CD14-positive monocyte (primary cell): ENCODE results near the gene TMC6. TPM values are rescaled to one million over a fixed set of nuclear protein-coding genes. Genes with fewer than 3 reads are reported as not detected.

Source experiments
- DNase-seq, 3 donors: peaks; one replicate each; pipeline ENCODE4 v3.0.0-alpha.2; 2011 to 2022
- H2AFZ ChIP-seq: 2 replicates; pipeline ENCODE4 v1.6.0; 2012; ENCODE audit warnings: mild to moderate bottlenecking, low read depth, low read length, inconsistent platforms; ENCODE audit not compliant: insufficient read depth, poor library complexity, severe bottlenecking
- H3K27ac ChIP-seq, 2 donors: 1 replicate in 1 of 2; 2 replicates in 1 of 2; pipeline ENCODE4 v1.5.1; 2012 to 2013; ENCODE audit warnings: low read length in 2 of 2, control low read depth in 1 of 2, inconsistent platforms in 1 of 2, low read depth in 1 of 2, mild to moderate bottlenecking in 1 of 2
- H3K27me3 ChIP-seq, 2 donors: one replicate each; pipeline versions ENCODE4 v1.6.0 to v1.6.1; 2011 to 2013; ENCODE audit warnings: low read length in 2 of 2; ENCODE audit not compliant: control insufficient read depth in 2 of 2, insufficient read depth in 2 of 2
- H3K36me3 ChIP-seq, 2 donors: replicated peaks in 1 of 2; 1 replicate in 1 of 2; 2 replicates in 1 of 2; pipeline versions ENCODE4 v1.5.1 to v1.6.1; 2012 to 2013; ENCODE audit warnings: low read length in 2 of 2, control low read depth in 1 of 2, inconsistent platforms in 1 of 2, mild to moderate bottlenecking in 1 of 2; ENCODE audit not compliant: insufficient read depth in 2 of 2, control insufficient read depth in 1 of 2
- H3K4me1 ChIP-seq, 2 donors: 1 replicate in 1 of 2; 2 replicates in 1 of 2; pipeline versions ENCODE4 v1.5.1 to v1.6.1; 2012 to 2013; ENCODE audit warnings: low read length in 2 of 2, control low read depth in 1 of 2, inconsistent platforms in 1 of 2, mild to moderate bottlenecking in 1 of 2, moderate library complexity in 1 of 2; ENCODE audit not compliant: insufficient read depth in 2 of 2, control insufficient read depth in 1 of 2
- H3K4me2 ChIP-seq: replicated peaks from 2 replicates; pipeline ENCODE3; 2012; ENCODE audit warnings: low read length, moderate library complexity, mild to moderate bottlenecking; ENCODE audit not compliant: poor library complexity, severe bottlenecking; ENCODE audit errors: extremely low read depth
- H3K4me3 ChIP-seq, 3 experiments: fragments of 200-600 bp in 1 of 3; sonication (generic) in 1 of 3; replicated peaks in 1 of 3; 1 replicate in 2 of 3; 2 replicates in 1 of 3; pipeline ENCODE4 v1.5.1; 2011 to 2013; ENCODE audit warnings: low read length in 3 of 3, mild to moderate bottlenecking in 3 of 3, control low read depth in 2 of 3, low read depth in 2 of 3, inconsistent platforms in 1 of 3, moderate library complexity in 1 of 3
- H3K79me2 ChIP-seq: 2 replicates; pipeline ENCODE4 v1.6.0; 2012; ENCODE audit warnings: mild to moderate bottlenecking, control low read depth, inconsistent platforms, low read length, moderate library complexity; ENCODE audit not compliant: insufficient read depth
- H3K9ac ChIP-seq: 2 replicates; pipeline ENCODE4 v1.6.0; 2017; ENCODE audit warnings: low read length, mild to moderate bottlenecking; ENCODE audit not compliant: insufficient read depth, poor library complexity, severe bottlenecking
- H3K9me3 ChIP-seq, 2 donors: replicated peaks in 1 of 2; 1 replicate in 1 of 2; 2 replicates in 1 of 2; pipeline versions ENCODE4 v1.5.1 to v1.6.1; 2012 to 2013; ENCODE audit warnings: low read length in 2 of 2, control low read depth in 1 of 2; ENCODE audit not compliant: control insufficient read depth in 1 of 2, insufficient read depth in 1 of 2
- H4K20me1 ChIP-seq: 2 replicates; pipeline ENCODE4 v1.6.0; 2012; ENCODE audit warnings: mild to moderate bottlenecking, low read length, control low read depth, moderate library complexity; ENCODE audit not compliant: insufficient read depth
- H3K27ac Mint-ChIP-seq, 7 donors: one replicate each; pipeline ENCODE4 v1.8.0; 2020; ENCODE audit warnings: mild to moderate bottlenecking in 7 of 7, mixed read lengths in 7 of 7, moderate library complexity in 6 of 7, inconsistent platforms in 2 of 7
- H3K27me3 Mint-ChIP-seq, 3 donors: one replicate each; pipeline ENCODE4 v1.8.0; 2021 to 2022; ENCODE audit warnings: low read depth in 3 of 3, mild to moderate bottlenecking in 3 of 3, mixed read lengths in 3 of 3, moderate library complexity in 3 of 3, inconsistent platforms in 1 of 3
- H3K36me3 Mint-ChIP-seq, 2 donors: one replicate each; pipeline ENCODE4 v1.8.0; 2020; ENCODE audit warnings: mixed read lengths in 2 of 2, inconsistent platforms in 1 of 2, mild to moderate bottlenecking in 1 of 2
- H3K4me1 Mint-ChIP-seq: one replicate; pipeline ENCODE4 v1.8.0; 2020; ENCODE audit warnings: mild to moderate bottlenecking, mixed read lengths
- H3K4me3 Mint-ChIP-seq, 2 donors: one replicate each; pipeline ENCODE4 v1.8.0; 2020; ENCODE audit warnings: mild to moderate bottlenecking in 2 of 2, mixed read lengths in 2 of 2, moderate library complexity in 1 of 2
- H3K9me3 Mint-ChIP-seq, 7 donors: one replicate each; pipeline ENCODE4 v1.8.0; 2020 to 2022; ENCODE audit warnings: mixed read lengths in 7 of 7, mild to moderate bottlenecking in 6 of 7, moderate library complexity in 6 of 7, inconsistent platforms in 2 of 7
- WGBS: methylation state at CpG from one replicate; pipeline ENCODE4 v1.1.5; 2013; ENCODE audit warnings: missing lambda C conversion rate; ENCODE audit not compliant: insufficient coverage; 5-methylcytosine and 5-hydroxymethylcytosine counted together
- intact Hi-C, 2 donors: fragments of 100-400 bp; cut with micrococcal nuclease; formaldehyde crosslinking; loops; one replicate each; pipeline versions ENCODE4 v1.15.0 to v1.15.1; 2023
- polyA plus RNA-seq, 3 donors: library from polyadenylated mRNA; depleted of rRNA in 1 of 3; unstranded in 2 of 3; stranded (reverse) in 1 of 3; fragments of 300-500 nt in 2 of 3; fragments of >200 nt in 1 of 3; fragmentation: Illumina TruSeq in 2 of 3; gene quantifications; 1 replicate in 2 of 3; 2 replicates in 1 of 3; pipeline ENCODE4 v1.2.3, GENCODE V29; 2012 to 2021
- TF ChIP-seq, protein P1 (sequence below): fragments of 200-600 bp; IDR thresholded peaks from one replicate; pipeline ENCODE4 v1.8.0; 2022; ENCODE audit warnings: antibody characterized with exemption, mild to moderate bottlenecking

Gene TMC6
- polyA plus RNA-seq, 3 donors, result 60.1 to 107 (median 79.2) TPM

DNA sequence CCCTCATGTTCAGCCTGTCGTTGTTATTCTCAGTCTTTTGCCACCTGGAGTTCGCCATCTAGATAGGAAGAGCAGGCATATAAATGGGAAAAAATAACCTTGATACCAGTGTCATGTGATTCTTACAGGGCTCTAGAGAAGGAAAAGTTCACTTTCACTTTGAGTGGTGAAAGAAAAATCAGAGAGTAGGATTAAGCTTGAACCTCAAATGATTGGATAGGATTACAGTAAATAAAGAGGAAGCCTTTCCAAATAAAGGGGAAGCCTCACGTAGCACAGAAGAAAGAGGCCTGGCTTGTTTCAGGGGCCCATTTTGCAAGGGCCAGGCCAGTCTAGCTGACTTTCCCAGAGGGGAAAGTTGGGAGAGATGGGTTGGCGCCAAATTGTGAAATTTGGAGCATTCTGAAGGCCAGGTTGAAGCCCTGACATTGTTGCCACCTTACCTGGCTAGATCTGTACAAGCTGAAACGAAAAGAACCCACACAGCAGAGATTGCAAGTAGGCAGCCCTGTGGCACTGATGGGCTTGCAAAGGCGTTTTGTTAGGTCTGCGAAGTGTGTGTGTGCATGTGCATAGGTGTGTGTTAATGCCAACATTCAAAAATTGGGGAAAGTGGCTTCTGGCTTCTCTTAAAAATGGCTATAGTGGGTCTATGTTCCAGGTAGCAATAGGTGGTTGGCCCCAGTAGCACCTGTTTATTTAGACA, 38.8 kb downstream of the TMC6 start:
- peak overlapping the region; percentile 41 to 88 (median 81) for H3K27ac Mint-ChIP-seq
- DNase-seq, result peak; percentile 30 to 41 (median 38)
- intact Hi-C loops, result no loop called here
- peaks cover 9 to 10% of the 10 kb centered on the region in 2 donors for H3K4me1 ChIP-seq
- TF ChIP-seq, protein P1, sequence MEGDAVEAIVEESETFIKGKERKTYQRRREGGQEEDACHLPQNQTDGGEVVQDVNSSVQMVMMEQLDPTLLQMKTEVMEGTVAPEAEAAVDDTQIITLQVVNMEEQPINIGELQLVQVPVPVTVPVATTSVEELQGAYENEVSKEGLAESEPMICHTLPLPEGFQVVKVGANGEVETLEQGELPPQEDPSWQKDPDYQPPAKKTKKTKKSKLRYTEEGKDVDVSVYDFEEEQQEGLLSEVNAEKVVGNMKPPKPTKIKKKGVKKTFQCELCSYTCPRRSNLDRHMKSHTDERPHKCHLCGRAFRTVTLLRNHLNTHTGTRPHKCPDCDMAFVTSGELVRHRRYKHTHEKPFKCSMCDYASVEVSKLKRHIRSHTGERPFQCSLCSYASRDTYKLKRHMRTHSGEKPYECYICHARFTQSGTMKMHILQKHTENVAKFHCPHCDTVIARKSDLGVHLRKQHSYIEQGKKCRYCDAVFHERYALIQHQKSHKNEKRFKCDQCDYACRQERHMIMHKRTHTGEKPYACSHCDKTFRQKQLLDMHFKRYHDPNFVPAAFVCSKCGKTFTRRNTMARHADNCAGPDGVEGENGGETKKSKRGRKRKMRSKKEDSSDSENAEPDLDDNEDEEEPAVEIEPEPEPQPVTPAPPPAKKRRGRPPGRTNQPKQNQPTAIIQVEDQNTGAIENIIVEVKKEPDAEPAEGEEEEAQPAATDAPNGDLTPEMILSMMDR, result no peak
- no peak overlapping the region for H3K9ac ChIP-seq
- H3K27ac ChIP-seq, result peak overlapping the region in 1 of 2 donors; percentile 67
- H3K4me1 Mint-ChIP-seq, result peaks cover 11% of the 10 kb centered on the region
- peaks cover 0 to 2% (median 0%) of the 10 kb centered on the region in 7 donors for H3K9me3 Mint-ChIP-seq
- WGBS, result 57% methylated on average over 7 of the region's 7 CpGs
- H3K79me2 ChIP-seq, result no peaks in the 10 kb centered on the region
- H3K27me3 ChIP-seq, result no peaks in the 10 kb centered on the region
- H4K20me1 ChIP-seq, result no peaks in the 10 kb centered on the region
- peaks cover 0 to 2% (median under 1%) of the 10 kb centered on the region in 3 donors for H3K27me3 Mint-ChIP-seq
- H3K36me3 ChIP-seq, result peaks cover 45 to 85% of the 10 kb centered on the region in 2 donors
- no peaks in the 10 kb centered on the region for H3K9me3 ChIP-seq
- peak overlapping the region; percentile 36 for H3K4me2 ChIP-seq
- peak overlapping the region; percentile 25 to 75 for H3K4me3 Mint-ChIP-seq
- peak overlapping the region in 1 of 3 experiments; percentile 37 for H3K4me3 ChIP-seq
- peaks cover 60 to 76% of the 10 kb centered on the region in 2 donors for H3K36me3 Mint-ChIP-seq
- peak overlapping the region; percentile 66 for H2AFZ ChIP-seq

DNA sequence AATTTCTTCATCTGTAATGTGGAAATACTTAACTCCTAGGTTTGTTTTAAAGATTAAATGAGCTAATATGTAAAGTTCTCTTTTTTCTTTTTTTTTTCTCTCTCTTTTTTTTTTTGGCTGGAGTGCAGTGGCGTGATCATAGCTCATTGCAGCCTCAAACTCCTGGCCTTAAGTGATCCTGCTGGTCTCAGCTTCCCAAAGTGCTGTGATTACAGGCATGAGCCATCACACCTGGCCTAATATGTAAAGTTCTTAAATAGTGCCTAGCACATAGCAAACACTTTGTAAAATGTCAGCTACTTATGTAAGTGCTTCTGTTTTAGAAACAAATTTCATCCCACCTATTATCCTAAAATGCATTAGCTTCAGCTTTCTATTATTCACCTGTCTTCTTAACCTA, 40.0 kb downstream of the TMC6 start:
- peaks cover 0 to 2% (median 0%) of the 10 kb centered on the region in 7 donors for H3K9me3 Mint-ChIP-seq
- DNase-seq, result no peak
- H3K27me3 Mint-ChIP-seq, result peaks cover 0 to 1% (median 0%) of the 10 kb centered on the region in 3 donors
- H3K4me3 ChIP-seq, result no peak overlapping the region
- WGBS, result no CpG with 5 or more reads among the region's 1 CpG
- peaks cover 9 to 10% of the 10 kb centered on the region in 2 donors for H3K4me1 ChIP-seq
- peaks cover 39 to 83% of the 10 kb centered on the region in 2 donors for H3K36me3 ChIP-seq
- peaks cover 51 to 73% of the 10 kb centered on the region in 2 donors for H3K36me3 Mint-ChIP-seq
- no peak overlapping the region for H3K27ac ChIP-seq
- no peaks in the 10 kb centered on the region for H3K27me3 ChIP-seq
- no peaks in the 10 kb centered on the region for H3K9me3 ChIP-seq
- peaks cover 11% of the 10 kb centered on the region for H3K4me1 Mint-ChIP-seq
- H3K79me2 ChIP-seq, result no peaks in the 10 kb centered on the region
- H4K20me1 ChIP-seq, result no peaks in the 10 kb centered on the region
- no peak overlapping the region for H2AFZ ChIP-seq
- no peak overlapping the region for H3K9ac ChIP-seq
- no peak overlapping the region for H3K4me2 ChIP-seq
- H3K27ac Mint-ChIP-seq, result peak overlapping the region in 2 of 7 donors; percentile 2 to 79
- no peak overlapping the region for H3K4me3 Mint-ChIP-seq
- TF ChIP-seq, protein P1, result no peak
- intact Hi-C loops, result no loop called here
